GM18526 (cell line): ENCODE data around the gene BEST3.

Experiments
- POLR2A ChIP-seq: IDR thresholded peaks from 3 replicates; pipeline ENCODE4 v1.6.1; 2011; ENCODE audit not compliant: insufficient read length; ENCODE audit errors: extremely low read depth

Gene BEST3

GRCh38 chr12:69630191-69630590 is 68.9 kb downstream of the BEST3 start:
- no peak for TF ChIP-seq POLR2A

- TF ChIP-seq POLR2A, result no peak
These were observed 71.6 kb downstream of the BEST3 start for GRCh38 chr12:69627501-69627900.

GRCh38 chr12:69623970-69624369 is 75.1 kb downstream of the BEST3 start:
- no peak for TF ChIP-seq POLR2A

GRCh38 chr12:69621551-69621950 is 77.6 kb downstream of the BEST3 start:
- no peak for TF ChIP-seq POLR2A

- no peak for TF ChIP-seq POLR2A
These were observed 78.2 kb downstream of the BEST3 start for GRCh38 chr12:69620921-69621320.

GRCh38 chr12:69620077-69620476 is 79.0 kb downstream of the BEST3 start:
- TF ChIP-seq POLR2A, result no peak

- no peak for TF ChIP-seq POLR2A
These were observed 80.1 kb downstream of the BEST3 start for GRCh38 chr12:69619050-69619449.

GRCh38 chr12:69616025-69616424 is 83.1 kb downstream of the BEST3 start:
- no peak for TF ChIP-seq POLR2A

- TF ChIP-seq POLR2A, result no peak
These were observed 85.8 kb downstream of the BEST3 start for GRCh38 chr12:69613351-69613750.

- no peak for TF ChIP-seq POLR2A
These were observed 88.4 kb downstream of the BEST3 start, which contains the start of gene LRRC10 for GRCh38 chr12:69610729-69611128. Gene LRRC10, minus strand, starts transcription at chr12:69610907. Its CDS starts 69 bp downstream, at chr12:69610838.

- TF ChIP-seq POLR2A, result no peak
These were observed 89.0 kb downstream of the BEST3 start for GRCh38 chr12:69610126-69610525.

- TF ChIP-seq POLR2A, result no peak
These were observed 91.0 kb downstream of the BEST3 start for GRCh38 chr12:69608114-69608513.
